ENCODE measurements around the gene RITA1. TPM values are rescaled to one million over a fixed set of nuclear protein-coding genes. Genes with fewer than 3 reads are reported as not detected.

The RITA1 gene
- total RNA-seq, 1 experiment from 2014 or later, result 17.5 TPM

DNA sequence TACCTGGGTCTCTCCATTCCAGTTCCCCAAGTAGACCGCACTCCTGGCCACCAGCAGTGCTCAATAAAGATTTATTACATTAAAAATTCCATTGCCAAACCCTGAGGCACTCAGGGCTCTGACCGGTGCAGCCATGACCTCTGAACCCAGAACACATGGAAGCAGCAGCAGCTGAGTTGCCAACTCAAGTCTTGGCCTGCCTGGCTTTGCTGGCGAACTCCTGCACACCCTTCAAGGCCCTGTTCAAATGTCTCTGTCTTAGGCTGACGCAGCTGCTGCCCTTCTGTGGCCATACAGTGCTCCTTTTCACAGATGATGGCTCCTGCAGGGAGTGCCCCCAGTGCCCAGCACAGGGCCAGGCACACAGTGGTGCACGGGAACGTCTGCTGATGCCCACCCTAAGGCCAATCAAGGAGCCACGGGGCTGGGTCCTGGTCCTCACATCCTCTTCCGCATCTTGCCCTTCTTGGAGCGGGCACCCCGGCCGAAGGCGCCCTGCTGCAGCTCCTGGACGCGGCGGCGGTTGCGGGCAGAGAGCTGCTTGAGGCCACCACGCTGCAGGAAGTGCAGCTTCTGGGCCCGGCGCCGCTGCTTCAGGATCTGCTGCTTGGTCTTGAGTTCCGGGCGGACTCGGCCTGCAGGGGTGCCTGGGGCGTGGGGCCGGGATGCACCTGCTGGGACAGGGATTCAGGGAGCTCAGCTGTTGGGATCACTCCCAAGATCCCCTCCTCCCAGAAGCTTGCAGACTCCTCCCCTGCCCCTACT, 26.9 kb upstream of the RITA1 start:
- BruUV-seq (replicated peaks), result TSS peak; percentile 46
- Mint-ChIP-seq H3K9me3 (ENCODE audit: unreplicated experiment) (no peaks in the 10 kb centered on the region), H3K4me1 (ENCODE audit: insufficient read depth, unreplicated experiment) (peaks cover 11% of the 10 kb centered on the region), H3K36me3 (ENCODE audit: insufficient read depth, unreplicated experiment) (peaks cover 48% of the 10 kb centered on the region), H3K4me3 (ENCODE audit: unreplicated experiment) (no peak overlapping the region), H3K27ac (ENCODE audit: low read depth, unreplicated experiment) (no peak overlapping the region), H3K27me3 (ENCODE audit: insufficient read depth, unreplicated experiment) (no peaks in the 10 kb centered on the region)
- DNase-seq (ENCODE audit: unreplicated experiment), result no peak
- intact Hi-C loops (cut with micrococcal nuclease), result loop anchor here (10.0 kb wide), 1 partner anchor 254 kb away; the partner anchor contains the start of gene OAS1
- POLR2A ChIA-PET, result interaction anchor here (0.6 kb wide), 1 partner anchor 164 kb away, joined by 4 read pairs; no protein-coding TSS in a partner anchor
- CTCF ChIA-PET, result interaction anchor here (1.1 to 4.6 kb wide), 3 partner anchors 14 to 110 kb away, joined by 3 to 33 read pairs (median 5); no protein-coding TSS in a partner anchor
- TF ChIP-seq, protein P1, sequence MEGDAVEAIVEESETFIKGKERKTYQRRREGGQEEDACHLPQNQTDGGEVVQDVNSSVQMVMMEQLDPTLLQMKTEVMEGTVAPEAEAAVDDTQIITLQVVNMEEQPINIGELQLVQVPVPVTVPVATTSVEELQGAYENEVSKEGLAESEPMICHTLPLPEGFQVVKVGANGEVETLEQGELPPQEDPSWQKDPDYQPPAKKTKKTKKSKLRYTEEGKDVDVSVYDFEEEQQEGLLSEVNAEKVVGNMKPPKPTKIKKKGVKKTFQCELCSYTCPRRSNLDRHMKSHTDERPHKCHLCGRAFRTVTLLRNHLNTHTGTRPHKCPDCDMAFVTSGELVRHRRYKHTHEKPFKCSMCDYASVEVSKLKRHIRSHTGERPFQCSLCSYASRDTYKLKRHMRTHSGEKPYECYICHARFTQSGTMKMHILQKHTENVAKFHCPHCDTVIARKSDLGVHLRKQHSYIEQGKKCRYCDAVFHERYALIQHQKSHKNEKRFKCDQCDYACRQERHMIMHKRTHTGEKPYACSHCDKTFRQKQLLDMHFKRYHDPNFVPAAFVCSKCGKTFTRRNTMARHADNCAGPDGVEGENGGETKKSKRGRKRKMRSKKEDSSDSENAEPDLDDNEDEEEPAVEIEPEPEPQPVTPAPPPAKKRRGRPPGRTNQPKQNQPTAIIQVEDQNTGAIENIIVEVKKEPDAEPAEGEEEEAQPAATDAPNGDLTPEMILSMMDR (IDR thresholded peaks at IDR 0.05; ENCODE audit: unreplicated experiment), result no peak

DNA sequence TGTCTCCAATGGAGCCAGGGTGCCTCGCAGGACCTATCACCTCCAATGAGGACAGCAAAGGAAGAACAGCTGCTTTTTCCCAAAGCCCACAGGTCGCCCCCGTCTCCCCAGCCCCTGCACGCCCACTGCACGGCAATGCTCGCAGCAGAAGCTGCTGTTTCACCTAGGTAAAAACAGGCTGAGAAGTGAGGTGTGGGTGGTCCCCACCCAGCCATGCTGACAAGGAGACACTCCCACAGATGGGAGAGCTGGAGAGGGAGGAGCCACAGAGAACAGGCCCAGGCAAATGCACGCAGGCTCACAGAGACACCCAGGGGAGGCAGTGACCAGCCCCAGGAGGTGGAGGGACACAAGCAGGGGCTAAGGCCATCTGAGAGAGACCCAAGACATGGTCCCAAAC, 25.6 kb upstream of the RITA1 start:
- H3K27me3 Mint-ChIP-seq (ENCODE audit: insufficient read depth, unreplicated experiment), result no peaks in the 10 kb centered on the region
- intact Hi-C loops (cut with micrococcal nuclease), result loop anchor here (10.0 kb wide), 1 partner anchor 255 kb away; the partner anchor contains the start of gene OAS1
- DNase-seq (ENCODE audit: unreplicated experiment), result no peak
- peaks cover 11% of the 10 kb centered on the region for H3K4me1 Mint-ChIP-seq (ENCODE audit: insufficient read depth, unreplicated experiment)
- TF ChIP-seq, protein P1 (IDR thresholded peaks at IDR 0.05; ENCODE audit: unreplicated experiment), result no peak
- BruUV-seq (replicated peaks), result no TSS peak
- ChIA-PET CTCF (interaction anchor here (1.1 to 4.6 kb wide), 2 partner anchors 13 to 68 kb away, joined by 5 to 33 read pairs; no protein-coding TSS in a partner anchor), POLR2A (interaction anchor here (1.0 to 1.3 kb wide), 3 partner anchors 8 to 26 kb away, joined by 3 to 6 read pairs (median 3); partner anchors contain the start of gene RITA1)
- no peak overlapping the region for H3K4me3 Mint-ChIP-seq (ENCODE audit: unreplicated experiment)
- H3K27ac Mint-ChIP-seq (ENCODE audit: low read depth, unreplicated experiment), result peak overlapping the region; percentile 67
- no peaks in the 10 kb centered on the region for H3K9me3 Mint-ChIP-seq (ENCODE audit: unreplicated experiment)
- H3K36me3 Mint-ChIP-seq (ENCODE audit: insufficient read depth, unreplicated experiment), result peaks cover 57% of the 10 kb centered on the region

DNA sequence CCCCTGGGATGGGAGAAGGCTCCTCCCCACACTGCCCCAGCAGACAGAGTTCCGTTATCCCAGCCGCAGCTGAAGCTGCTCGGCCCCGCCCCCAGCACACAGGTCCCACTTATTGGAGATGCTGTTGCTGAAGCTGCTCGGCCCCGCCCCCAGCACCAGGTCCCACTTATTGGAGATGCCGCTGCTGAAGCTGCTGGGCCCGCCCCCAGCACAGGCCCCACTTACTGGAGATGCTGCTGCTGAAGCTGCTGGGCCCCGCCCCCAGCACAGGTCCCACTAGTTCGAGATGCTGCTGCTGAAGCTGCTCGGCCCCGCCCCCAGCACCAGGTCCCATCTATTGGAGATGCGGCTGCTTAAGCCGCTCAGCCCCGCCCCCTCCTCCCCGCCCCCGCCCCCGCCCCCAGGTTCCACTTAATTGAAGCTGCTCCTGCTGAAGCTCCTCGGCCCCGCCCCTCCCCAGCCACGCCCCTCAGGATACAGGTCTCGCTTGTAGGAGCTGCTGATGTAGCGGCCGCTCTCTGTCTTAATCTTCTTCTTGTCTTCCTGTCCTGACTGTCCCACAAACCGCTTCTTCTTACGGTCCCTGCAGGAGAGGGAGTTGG, 24.0 kb upstream of the RITA1 start:
- CTCF ChIA-PET, result interaction anchor here (0.6 to 4.6 kb wide), 3 partner anchors 11 to 119 kb away, joined by 3 to 33 read pairs (median 5); no protein-coding TSS in a partner anchor
- Mint-ChIP-seq H3K36me3 (ENCODE audit: insufficient read depth, unreplicated experiment) (peaks cover 67% of the 10 kb centered on the region), H3K4me3 (ENCODE audit: unreplicated experiment) (no peak overlapping the region), H3K4me1 (ENCODE audit: insufficient read depth, unreplicated experiment) (peaks cover 11% of the 10 kb centered on the region), H3K9me3 (ENCODE audit: unreplicated experiment) (no peaks in the 10 kb centered on the region), H3K27ac (ENCODE audit: low read depth, unreplicated experiment) (no peak overlapping the region), H3K27me3 (ENCODE audit: insufficient read depth, unreplicated experiment) (no peaks in the 10 kb centered on the region)
- intact Hi-C loops (cut with micrococcal nuclease), result no loop called here
- DNase-seq (ENCODE audit: unreplicated experiment), result peak; percentile 21
- TF ChIP-seq, protein P1 (IDR thresholded peaks at IDR 0.05; ENCODE audit: unreplicated experiment), result no peak
- no TSS peak for BruUV-seq (replicated peaks)
- POLR2A ChIA-PET, result interaction anchor here (0.7 to 1.6 kb wide), 2 partner anchors 10 to 1054 kb away, joined by 3 to 6 read pairs; no protein-coding TSS in a partner anchor

All from MCF 10A (cell line).